DMS153 treated with DMSO at 0.1 percent for 48 hours (cell line): ENCODE measurements around the gene RNF157.

Experiments used
- DNase-seq: peaks from one replicate; lab custom pipeline; 2025; ENCODE audit not compliant: unreplicated experiment; lab: John Stamatoyannopoulos, UW

Gene RNF157

DNA sequence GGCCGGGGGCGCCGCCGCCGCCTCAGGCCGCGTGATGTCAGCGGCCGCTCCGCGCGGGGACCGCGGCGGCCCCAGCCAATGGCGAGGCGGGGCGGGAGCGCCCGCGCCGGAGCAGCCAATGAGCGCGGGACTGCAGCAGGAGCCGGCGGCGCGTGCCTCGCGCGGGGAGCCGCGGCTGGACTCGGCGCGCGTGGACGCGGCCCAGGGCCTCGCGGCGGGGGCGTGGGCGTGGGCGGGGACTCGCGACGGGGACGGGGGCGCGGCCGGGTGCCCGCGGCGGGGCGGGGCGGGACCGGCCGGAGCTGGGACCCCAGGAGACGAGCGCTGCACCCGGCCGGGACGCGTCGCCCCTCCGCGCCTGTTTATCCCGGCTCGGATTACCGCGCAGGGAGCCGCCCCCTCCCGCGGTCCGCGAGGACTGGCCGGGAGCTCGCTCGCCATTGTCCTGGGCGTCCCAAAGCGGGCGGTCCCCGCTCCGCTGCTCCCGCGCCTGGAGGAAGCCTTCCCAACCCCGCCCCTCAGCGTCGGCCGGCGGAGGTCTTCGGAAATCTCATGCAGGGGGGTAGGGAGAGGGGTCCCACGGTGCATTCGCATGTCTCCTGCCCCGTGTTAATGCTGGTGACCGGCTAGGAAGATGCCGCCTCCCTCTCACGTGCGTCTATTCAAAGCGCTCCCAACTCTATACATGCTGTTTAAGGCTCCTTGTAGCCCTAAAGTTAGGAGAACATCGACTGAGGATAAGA, at the start of gene RNF157:
TSS of gene RNF157 (minus strand) at position 33 of the 743 bp plus-strand sequence. CDS start 253 bp downstream, outside the sequence.
- DNase-seq = no peak

GRCh38 chr17:76281573-76282371, 41.5 kb upstream of the RNF157 start:
- DNase-seq = no peak

DNA sequence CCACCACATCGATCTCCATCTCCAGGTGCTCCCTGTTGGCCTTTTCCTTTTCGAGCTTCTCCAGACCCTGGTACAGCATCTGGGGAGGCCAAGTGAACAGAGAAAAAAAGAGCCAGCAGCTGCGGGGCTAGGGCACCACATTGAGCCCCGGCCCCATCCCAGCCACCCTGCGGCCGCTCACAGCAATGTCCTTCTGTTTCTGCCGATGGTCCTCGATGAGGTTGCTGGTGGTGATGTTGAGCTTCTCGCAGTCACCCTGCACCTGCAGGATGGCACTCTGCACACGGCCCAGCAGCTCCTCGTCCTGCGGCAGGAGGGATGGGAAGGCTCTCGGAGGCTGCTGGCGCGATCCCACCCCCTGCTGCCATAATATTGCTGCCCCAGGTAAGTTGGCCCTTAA, 40.4 kb upstream of the RNF157 start:
- DNase-seq = no peak

DNA sequence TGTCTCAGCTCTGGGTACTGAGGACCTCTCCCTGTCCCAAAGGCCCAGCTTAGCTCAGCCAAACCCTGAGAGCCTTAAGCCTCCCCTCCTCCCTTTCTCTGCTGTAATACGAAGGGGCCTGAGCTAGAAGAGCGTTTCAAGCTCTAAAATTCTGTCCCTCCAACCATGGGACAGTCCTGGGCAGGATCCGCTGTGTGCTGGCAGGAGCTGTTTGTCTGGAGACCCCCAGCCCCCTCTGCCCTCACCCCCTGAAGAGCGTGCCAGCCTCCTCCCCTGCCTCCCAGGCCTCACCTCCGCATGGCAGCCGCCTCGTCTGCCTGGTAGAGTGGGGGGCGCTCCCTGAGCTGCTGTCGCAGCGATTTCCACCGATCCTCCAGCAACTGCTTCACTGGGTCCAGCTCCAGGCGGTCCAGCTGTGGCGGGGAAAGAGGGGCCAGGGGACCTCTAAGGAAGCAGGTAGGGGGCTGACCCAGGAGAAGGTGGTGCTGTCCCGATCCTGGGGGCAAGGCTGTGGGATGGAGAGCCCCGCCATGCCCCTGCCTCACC, 39.5 kb upstream of the RNF157 start:
- DNase-seq = no peak

DNA sequence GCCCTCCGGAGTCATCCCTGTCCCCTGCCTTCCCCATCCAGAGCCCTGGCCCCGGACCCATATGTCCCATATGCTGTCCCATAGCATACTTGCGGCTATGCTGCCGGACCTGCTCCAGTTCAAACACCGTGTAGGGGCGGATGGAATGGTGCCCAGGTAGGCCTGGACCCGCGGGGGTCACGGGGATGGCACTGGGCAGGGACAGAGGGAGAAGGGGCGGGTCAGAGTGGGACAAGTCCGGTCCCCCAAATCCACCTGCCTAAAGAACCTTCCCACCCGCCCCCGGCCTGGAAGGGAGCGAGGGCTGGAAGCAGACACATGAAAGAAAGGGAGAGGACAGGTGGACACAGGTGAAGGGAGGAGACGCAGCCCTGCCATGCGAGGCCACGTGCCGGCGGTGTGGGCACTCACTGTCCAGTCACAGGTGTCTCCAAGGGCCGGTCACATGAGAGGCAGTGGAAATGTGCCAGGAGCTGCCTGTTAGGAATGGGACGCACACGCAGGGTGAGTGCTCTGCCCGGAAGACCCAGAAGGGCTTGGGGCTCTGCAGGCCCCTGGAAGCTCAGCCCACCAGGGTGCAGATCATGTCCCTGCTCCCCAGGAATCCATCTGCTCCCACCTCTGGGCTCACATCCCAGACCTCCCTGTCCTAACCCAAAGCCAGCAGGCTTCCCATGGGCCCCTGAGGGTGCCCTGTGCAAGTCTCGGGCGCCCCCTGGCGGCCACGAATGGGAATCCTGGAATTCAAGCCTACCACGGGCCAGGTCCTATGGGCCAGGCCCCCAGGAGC, 38.9 kb upstream of the RNF157 start:
- DNase-seq = peak; percentile 39

DNA sequence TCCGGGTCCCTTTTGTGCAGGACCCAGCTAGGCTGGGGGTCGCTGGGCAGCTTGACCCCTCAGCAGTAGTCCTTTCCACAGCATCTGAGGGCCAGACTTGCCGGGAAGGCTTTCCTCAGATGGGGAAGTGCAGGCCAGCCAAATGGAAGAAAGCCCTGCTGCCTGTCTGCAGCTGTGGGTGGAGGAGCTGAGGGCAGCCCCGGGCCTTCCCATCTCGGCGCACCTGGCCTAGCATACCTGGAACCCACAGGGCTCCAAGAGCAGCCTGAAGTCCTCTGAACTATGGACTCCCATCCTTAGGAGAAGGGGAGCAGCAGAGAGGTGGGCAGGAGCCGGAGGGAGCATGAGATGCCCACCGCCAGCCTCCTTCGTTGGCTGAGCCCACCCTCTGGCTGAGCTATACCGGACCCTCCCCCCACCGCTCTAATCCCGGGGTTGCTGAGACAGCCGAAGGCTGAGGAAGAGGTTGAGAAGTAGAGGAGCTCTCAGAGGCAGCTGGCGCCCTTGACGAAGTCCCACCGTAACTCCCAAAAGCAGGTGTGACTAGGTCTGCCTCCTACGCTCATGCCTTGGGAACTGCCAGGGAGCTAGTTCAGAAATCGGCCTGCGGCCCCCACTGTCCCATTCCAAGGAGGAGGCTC, 38.1 kb upstream of the RNF157 start:
- DNase-seq = no peak

- DNase-seq = no peak
Observed at GRCh38 chr17:76277300-76278267, 37.3 kb upstream of the RNF157 start.

GRCh38 chr17:76276461-76277299, 36.4 kb upstream of the RNF157 start:
- DNase-seq = no peak

GRCh38 chr17:76276069-76276431, 35.8 kb upstream of the RNF157 start:
- DNase-seq = no peak

- no peak for DNase-seq
Observed at GRCh38 chr17:76275382-76276068, 35.2 kb upstream of the RNF157 start.

DNA sequence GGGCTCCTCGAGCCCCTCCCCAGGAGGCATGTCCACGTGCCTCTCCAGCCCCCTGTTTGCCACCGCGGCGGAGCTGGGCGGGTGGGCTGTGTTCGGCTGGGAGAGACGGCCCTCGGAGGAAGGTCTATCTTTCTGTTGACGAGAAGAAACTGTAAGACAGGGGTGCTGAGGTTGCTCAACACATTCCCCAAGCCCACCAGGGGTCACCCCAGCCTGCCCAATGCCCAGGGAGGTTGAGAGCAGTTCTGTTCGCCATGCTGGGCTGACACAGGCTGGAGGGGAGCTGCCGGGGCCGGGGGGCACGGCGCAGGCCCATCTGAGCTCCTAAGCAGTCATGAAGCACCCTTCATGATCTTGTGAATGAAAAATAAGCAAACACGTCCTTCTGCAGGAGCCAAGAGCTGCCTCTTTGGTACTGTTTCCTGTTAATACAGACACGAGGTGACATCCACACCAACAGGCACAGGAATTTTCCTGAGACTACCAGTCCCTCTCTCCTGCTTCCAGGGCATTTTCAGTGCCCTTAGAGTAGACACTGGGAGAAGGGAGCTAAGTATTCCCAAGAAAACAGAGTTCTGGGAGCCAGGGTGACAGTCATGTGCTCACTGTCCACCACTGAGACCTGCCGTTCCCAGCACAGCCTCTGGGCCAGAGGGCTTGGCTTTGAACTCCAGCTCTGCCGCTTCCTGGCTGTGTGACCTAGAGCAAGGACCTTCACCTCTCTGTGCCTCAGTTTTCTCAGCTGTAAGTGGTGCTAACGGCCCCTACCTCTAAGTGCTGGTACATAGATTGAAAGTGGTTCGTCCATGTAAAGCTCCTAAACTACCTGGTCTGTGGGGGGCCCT, 34.0 kb upstream of the RNF157 start:
- DNase-seq = no peak

- DNase-seq = no peak
Observed at GRCh38 chr17:76273445-76274111, 33.3 kb upstream of the RNF157 start.

DNA sequence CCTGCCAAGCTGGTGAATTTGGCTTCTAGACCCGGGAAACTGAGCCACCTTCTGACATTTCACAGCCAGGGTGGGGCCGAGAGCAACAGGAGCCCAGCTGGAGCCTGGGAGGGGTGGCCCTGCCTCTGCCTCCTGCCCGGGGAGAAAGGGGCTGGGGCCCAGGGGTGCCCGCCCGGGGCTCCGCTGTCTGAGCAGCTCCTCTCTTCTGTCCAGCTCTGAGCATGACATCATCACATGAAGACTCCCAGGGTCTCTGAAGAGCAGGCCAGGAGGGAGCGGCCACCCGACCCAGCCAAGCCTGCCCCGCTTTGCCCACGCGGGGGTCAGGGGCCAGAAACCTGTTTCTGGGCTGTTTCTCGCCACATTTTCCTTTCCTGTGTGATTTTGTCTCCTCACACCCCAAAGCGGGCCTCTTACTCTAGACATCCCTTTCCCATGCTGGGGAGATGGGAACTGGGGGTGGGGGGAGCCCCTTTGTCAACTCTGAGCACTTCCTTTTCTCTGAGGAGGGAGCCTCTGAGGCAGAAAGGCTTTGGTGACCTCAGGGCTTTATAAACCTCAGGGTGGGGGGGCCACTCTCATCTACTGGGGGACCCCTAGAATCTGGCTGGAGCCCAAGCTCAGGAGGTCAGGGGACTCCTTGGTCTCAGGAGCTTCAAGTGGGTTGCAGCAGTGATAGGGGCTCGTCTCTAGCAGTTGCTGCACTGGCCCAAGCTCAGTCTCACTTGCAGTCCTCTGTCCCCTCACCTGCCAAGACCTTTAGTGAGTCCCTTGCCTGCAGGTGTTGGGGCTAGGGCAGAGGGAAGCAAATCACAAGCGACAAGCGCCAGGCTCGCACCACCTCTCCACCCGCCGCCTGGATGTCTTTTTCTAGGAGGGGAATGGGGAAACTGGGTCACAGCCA, 32.5 kb upstream of the RNF157 start:
- DNase-seq = no peak

GRCh38 chr17:76271669-76272540, 31.6 kb upstream of the RNF157 start:
- no peak for DNase-seq
